Fibroblast of the conjunctiva (primary cell): ENCODE measurements around the gene DTWD2.
A peak's percentile ranks its signal among the peaks of the same experiment; 100 is the strongest.
"Not testable (repeated sequence)": the region's sequence is repeated elsewhere in the genome, so short reads cannot be mapped to it uniquely, and the experiment has no call there.

ENCODE experiments used
- DNase-seq: peaks from one replicate; pipeline ENCODE4 v3.0.0-alpha.2; 2010; ENCODE audit warnings: low read depth

DTWD2 gene

GRCh38 chr5:118996098-118996497, 7.8 kb upstream of the DTWD2 start:
- DNase-seq = no peak

GRCh38 chr5:118994595-118994994, 6.2 kb upstream of the DTWD2 start:
- DNase-seq = no peak

- not testable (repeated sequence) for DNase-seq
These were observed 4.8 kb upstream of the DTWD2 start for GRCh38 chr5:118993118-118993517.

- not testable (repeated sequence) for DNase-seq
These were observed 3.7 kb upstream of the DTWD2 start for GRCh38 chr5:118992055-118992454.

- DNase-seq = no peak
These were observed 2.2 kb upstream of the DTWD2 start for GRCh38 chr5:118990582-118990981.

GRCh38 chr5:118989816-118990215, 1.5 kb upstream of the DTWD2 start:
- DNase-seq = no peak

- no peak for DNase-seq
These were observed 476 bp upstream of the DTWD2 start for GRCh38 chr5:118988866-118989180.

- no peak for DNase-seq
These were observed 3.7 kb downstream of the DTWD2 start for GRCh38 chr5:118984602-118985001.

- DNase-seq = no peak
These were observed 6.6 kb downstream of the DTWD2 start for GRCh38 chr5:118981783-118982182.

GRCh38 chr5:118980438-118980837, 7.9 kb downstream of the DTWD2 start:
- no peak for DNase-seq

GRCh38 chr5:118980017-118980416, 8.3 kb downstream of the DTWD2 start:
- DNase-seq = no peak

- DNase-seq = not testable (repeated sequence)
These were observed 14.4 kb downstream of the DTWD2 start for GRCh38 chr5:118973779-118974445.

- DNase-seq = no peak
These were observed 19.4 kb downstream of the DTWD2 start for GRCh38 chr5:118968925-118969375.

GRCh38 chr5:118968406-118968911, 19.9 kb downstream of the DTWD2 start:
- no peak for DNase-seq

GRCh38 chr5:118967059-118967508, 21.3 kb downstream of the DTWD2 start:
- no peak for DNase-seq

- DNase-seq = no peak
These were observed 22.5 kb downstream of the DTWD2 start for GRCh38 chr5:118965890-118966289.

- not testable (repeated sequence) for DNase-seq
These were observed 23.4 kb downstream of the DTWD2 start for GRCh38 chr5:118964970-118965369.

GRCh38 chr5:118964388-118964787, 24.0 kb downstream of the DTWD2 start:
- not testable (repeated sequence) for DNase-seq

GRCh38 chr5:118963169-118963568, 25.2 kb downstream of the DTWD2 start:
- DNase-seq = no peak

- DNase-seq = no peak
These were observed 27.8 kb downstream of the DTWD2 start for GRCh38 chr5:118960557-118960956.

- DNase-seq = peak; percentile 2
These were observed 31.6 kb downstream of the DTWD2 start for GRCh38 chr5:118956727-118957126.

- DNase-seq = no peak
These were observed 34.7 kb downstream of the DTWD2 start for GRCh38 chr5:118953652-118954005.

GRCh38 chr5:118952992-118953651, 35.2 kb downstream of the DTWD2 start:
- DNase-seq = no peak

GRCh38 chr5:118952306-118952705, 36.0 kb downstream of the DTWD2 start:
- not testable (repeated sequence) for DNase-seq
